Left ventricle myocardium inferior (tissue), 1 donor: Measurements from ENCODE around the gene LRP1B. TPM values are rescaled to one million over a fixed set of nuclear protein-coding genes. Genes with fewer than 3 reads are reported as not detected.

ENCODE experiments used
- DNase-seq: peaks from one replicate; pipeline ENCODE4 v3.0.0-alpha.2; 2020
- H3K27ac ChIP-seq: fragments of 200-600 bp; replicated peaks from 2 replicates; pipeline ENCODE4 v1.8.0; 2021
- H3K27me3 ChIP-seq: fragments of 200-600 bp; 2 replicates; pipeline ENCODE4 v1.8.0; 2021; ENCODE audit warnings: low read depth
- H3K36me3 ChIP-seq: fragments of 200-600 bp; 2 replicates; pipeline ENCODE4 v1.8.0; 2021
- H3K4me1 ChIP-seq: fragments of 200-600 bp; 2 replicates; pipeline ENCODE4 v1.8.0; 2021
- H3K4me3 ChIP-seq: fragments of 200-600 bp; 2 replicates; pipeline ENCODE4 v1.8.0; 2021; ENCODE audit warnings: mild to moderate bottlenecking, moderate library complexity
- H3K9me3 ChIP-seq: fragments of 200-600 bp; replicated peaks from 2 replicates; pipeline ENCODE4 v1.8.0; 2021
- intact Hi-C: fragments of 100-400 bp; cut with micrococcal nuclease; formaldehyde crosslinking; loops from one replicate; pipeline ENCODE4 v1.11.0; 2022
- total RNA-seq: library from RNA; stranded (reverse); fragmentation: NEBNext Ultra II Directional; extraction: Animal tissue kit (Norgen Biotek cat#: 25700); gene quantifications from one replicate; pipeline ENCODE4 v1.2.1, GENCODE V29; 2021
- TF ChIP-seq, protein P1 (sequence below): fragments of 200-600 bp; IDR thresholded peaks from 2 replicates; pipeline ENCODE4 v1.8.0; 2021; ENCODE audit warnings: antibody characterized with exemption, mild to moderate bottlenecking, borderline replicate concordance
- donor health status: DM: no; HTN: yes; CAD: no; lungs with severe emphysema.

Gene LRP1B
- total RNA-seq, 1 donor from 2014 or later, result 0.08 TPM

DNA sequence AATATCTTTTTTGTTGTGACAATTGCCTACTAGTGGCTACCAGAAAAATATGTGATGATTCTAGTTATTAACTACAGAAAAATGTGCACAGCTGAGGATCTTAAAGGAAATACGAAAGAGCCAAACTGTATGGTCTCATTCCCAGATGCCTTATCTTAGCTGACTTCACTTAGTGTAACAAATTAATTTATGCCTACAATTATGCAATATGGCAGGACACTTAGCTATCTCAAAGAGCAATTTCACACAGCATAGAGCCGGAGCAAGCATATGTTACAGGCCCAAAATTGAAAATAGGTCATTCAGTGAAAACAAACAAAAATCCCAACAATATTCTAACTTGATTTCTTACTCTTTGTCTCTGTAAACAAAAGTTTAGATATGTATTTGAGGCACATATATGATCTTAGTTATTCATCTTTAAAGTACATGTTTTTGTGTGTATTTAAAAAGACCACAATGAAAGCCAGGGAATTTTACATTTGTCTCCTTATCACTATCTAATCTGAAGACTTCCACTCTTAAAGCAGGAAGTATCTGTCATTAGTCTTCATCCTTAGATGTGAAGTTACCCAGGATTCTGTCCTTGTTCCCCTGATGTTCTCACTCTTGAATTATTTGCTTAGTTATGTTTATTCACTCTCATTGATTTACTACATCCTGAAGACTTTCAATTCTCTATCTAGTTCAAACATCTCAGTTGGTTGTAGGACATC lies 1771.6 kb downstream of the LRP1B start:
- TF ChIP-seq, protein P1, sequence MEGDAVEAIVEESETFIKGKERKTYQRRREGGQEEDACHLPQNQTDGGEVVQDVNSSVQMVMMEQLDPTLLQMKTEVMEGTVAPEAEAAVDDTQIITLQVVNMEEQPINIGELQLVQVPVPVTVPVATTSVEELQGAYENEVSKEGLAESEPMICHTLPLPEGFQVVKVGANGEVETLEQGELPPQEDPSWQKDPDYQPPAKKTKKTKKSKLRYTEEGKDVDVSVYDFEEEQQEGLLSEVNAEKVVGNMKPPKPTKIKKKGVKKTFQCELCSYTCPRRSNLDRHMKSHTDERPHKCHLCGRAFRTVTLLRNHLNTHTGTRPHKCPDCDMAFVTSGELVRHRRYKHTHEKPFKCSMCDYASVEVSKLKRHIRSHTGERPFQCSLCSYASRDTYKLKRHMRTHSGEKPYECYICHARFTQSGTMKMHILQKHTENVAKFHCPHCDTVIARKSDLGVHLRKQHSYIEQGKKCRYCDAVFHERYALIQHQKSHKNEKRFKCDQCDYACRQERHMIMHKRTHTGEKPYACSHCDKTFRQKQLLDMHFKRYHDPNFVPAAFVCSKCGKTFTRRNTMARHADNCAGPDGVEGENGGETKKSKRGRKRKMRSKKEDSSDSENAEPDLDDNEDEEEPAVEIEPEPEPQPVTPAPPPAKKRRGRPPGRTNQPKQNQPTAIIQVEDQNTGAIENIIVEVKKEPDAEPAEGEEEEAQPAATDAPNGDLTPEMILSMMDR, result no peak
- H3K4me1 ChIP-seq, result no peaks in the 10 kb centered on the region
- intact Hi-C loops, result no loop called here
- no peaks in the 10 kb centered on the region for H3K9me3 ChIP-seq
- DNase-seq, result no peak
- H3K4me3 ChIP-seq, result no peak overlapping the region
- H3K27ac ChIP-seq, result no peak overlapping the region
- H3K27me3 ChIP-seq, result no peaks in the 10 kb centered on the region
- no peaks in the 10 kb centered on the region for H3K36me3 ChIP-seq

DNA sequence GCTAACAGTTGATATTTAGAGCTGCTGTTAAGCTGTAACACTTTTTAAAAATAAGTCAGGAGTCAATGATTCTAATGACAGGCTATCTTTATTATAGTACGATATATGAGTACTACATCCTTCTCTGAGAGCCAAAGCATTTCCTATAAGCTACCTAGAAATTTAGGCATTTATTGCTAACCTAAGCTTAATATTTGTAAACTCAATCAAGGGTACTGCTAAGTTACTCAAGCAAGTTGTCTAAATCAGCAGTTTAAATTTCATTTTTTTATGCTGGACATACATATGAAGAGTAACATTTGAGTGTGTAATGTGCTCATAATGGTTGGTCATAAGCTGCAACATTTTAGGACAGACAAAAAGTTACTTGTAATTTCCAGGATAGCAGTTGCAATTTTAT lies 1774.1 kb downstream of the LRP1B start:
- Histone ChIP-seq H3K4me3 (no peak overlapping the region), H3K4me1 (no peaks in the 10 kb centered on the region), H3K27me3 (no peaks in the 10 kb centered on the region), H3K9me3 (no peaks in the 10 kb centered on the region), H3K36me3 (no peaks in the 10 kb centered on the region), H3K27ac (no peak overlapping the region)
- intact Hi-C loops, result no loop called here
- TF ChIP-seq, protein P1, result no peak
- DNase-seq, result no peak

DNA sequence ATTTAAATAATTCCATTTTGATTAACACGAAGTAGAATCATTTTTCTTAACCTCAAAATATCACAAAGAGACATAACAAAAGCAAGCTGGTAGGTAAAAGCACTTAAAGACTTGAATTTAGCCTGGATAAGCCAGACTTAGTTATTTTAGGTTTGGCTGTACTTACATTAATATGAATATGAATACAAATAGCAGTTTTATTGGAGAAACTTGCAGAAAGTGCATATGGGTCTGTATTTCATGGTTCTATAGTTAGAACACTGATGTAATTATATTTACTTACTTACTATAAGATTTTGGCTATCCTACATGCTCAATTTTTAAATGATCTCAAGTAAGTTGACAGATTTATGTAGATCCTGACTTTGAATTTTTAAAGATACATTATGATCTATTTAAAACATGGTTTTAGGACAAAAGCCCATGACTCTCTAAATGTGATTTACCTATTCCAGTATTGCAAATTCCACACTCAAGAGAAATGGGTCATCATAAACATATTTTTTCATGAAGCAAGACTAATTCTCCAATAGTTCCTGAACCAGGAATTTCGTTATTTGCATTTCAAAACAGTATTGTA lies 1775.2 kb downstream of the LRP1B start:
- Histone ChIP-seq H3K9me3 (no peaks in the 10 kb centered on the region), H3K4me1 (no peaks in the 10 kb centered on the region), H3K27me3 (no peaks in the 10 kb centered on the region), H3K27ac (no peak overlapping the region), H3K36me3 (no peaks in the 10 kb centered on the region), H3K4me3 (no peak overlapping the region)
- no peak for DNase-seq
- intact Hi-C loops, result no loop called here
- TF ChIP-seq, protein P1, result no peak

DNA sequence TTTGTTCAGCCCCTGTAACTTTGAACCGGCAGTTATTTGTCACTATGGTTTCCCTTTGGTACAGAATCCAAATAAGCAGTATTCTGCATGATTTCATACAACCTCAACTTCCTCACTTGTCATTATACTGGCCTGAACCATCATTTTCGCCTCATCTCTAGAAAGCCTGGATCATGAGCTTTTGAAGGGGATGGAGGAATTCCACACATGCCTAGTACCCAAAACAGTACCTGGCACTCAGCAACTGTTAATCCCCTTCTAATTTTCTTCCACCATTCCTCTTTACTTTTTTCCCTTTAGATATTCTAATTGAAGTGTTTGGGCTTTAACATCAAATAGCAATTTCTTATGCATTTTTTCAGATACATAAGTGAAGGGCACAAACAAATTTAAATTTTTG lies 1776.3 kb downstream of the LRP1B start:
- Histone ChIP-seq H3K27ac (no peak overlapping the region), H3K9me3 (no peaks in the 10 kb centered on the region), H3K4me3 (no peak overlapping the region), H3K27me3 (no peaks in the 10 kb centered on the region), H3K36me3 (no peaks in the 10 kb centered on the region), H3K4me1 (no peaks in the 10 kb centered on the region)
- intact Hi-C loops, result no loop called here
- DNase-seq, result no peak
- TF ChIP-seq, protein P1, result no peak

DNA sequence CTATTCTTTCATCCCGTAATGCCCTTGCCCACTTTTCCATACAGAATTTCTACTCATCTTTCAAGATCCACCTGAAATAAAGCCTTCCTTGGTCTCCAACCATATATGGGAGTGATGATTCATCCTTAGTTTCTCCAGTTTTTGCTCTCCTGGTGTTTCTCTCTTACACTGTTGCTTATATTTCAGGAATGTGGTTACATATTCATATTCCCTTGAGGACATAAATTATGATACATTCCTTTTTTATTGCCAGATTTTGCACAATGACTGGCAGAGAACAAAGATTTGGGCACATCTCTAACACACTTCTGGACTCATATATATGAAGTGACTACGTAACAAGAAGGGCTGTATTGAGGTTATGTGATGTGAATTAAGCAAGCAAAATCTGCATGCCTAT lies 1777.3 kb downstream of the LRP1B start:
- H3K4me3 ChIP-seq, result no peak overlapping the region
- DNase-seq, result no peak
- TF ChIP-seq, protein P1, result no peak
- no peaks in the 10 kb centered on the region for H3K9me3 ChIP-seq
- no peak overlapping the region for H3K27ac ChIP-seq
- no peaks in the 10 kb centered on the region for H3K27me3 ChIP-seq
- H3K4me1 ChIP-seq, result no peaks in the 10 kb centered on the region
- intact Hi-C loops, result no loop called here
- no peaks in the 10 kb centered on the region for H3K36me3 ChIP-seq
